ENCODE measurements around the gene TNK2.
"Not testable (repeated sequence)": the region's sequence is repeated elsewhere in the genome, so short reads cannot be mapped to it uniquely, and the experiment has no call there.

Gene TNK2

DNA sequence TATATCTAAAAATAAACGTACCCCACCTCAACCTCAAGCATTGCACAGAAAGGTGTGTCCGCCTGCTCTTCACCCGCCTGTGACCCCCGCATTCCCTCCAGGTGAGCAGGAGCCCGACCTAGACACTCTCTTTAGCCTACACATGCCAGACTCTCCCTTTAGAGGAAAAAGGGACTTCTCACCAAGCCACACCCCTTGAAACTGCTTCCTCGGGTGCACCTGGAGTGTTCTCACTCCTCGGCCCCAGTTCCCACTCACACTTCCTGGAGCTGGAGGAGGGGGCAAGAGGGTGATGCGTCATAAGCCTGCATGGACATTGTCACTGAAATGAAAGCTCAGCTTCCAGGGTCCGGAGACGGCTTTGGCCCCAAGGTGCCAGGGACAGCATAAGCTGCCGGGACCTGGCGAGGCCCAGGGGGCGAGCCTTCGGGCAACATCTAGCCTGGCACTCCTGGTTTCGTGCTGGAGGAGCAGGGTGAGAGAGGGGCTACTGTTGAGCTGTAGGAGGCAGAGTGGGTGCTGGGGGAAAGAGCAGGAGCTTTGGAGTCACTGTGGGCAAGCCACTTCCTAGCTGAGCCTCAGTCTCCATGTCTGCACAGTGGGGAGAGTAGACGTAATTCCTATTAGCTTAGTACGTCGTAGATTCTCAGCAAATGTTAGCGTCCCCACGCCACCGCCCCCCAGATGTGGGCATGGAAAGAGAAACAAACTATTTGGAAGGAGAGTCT, 86.8 kb downstream of the TNK2 start:
- DNase-seq (ENCODE audit: low read depth), result no peak

DNA sequence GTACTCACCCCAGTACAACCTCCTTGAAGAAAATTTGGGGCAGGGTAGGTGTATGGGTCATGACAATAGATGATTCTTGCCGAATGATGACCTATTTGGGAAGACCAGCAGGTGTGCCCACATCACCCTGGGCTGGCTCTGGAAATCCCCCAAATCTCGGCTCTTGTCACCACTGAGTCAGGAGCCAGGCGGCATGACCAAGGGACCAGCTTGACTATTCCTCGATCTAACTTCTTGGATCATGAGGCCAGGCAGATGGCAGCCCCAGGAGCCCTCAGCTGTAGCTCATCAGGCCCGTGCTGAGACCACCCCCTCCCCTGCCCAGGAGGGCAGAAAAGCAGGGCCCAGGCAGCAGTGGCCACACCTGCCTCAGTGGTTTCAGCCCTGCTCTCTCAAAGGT, 87.5 kb downstream of the TNK2 start:
- DNase-seq (ENCODE audit: low read depth), result no peak

DNA sequence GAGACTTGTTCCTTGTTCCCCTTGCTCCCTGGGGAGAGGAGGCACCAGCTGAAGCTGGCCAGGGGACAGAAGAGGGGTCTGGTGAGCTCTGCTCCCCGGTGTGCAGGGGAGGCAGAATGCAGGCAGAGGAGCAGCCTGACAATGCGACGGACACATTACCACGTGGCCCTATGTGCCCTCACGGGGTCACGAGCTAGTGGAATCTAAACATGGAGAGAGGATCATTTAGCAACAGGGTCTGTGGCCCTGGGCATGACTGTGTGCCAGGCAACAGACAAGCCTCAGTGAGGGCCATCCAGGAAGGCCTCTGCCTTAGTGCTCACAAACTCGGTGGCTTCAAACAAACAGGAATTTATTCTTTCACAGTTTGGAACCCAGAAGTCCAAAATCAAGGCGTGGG, 88.2 kb downstream of the TNK2 start:
- no peak for DNase-seq (ENCODE audit: low read depth)

DNA sequence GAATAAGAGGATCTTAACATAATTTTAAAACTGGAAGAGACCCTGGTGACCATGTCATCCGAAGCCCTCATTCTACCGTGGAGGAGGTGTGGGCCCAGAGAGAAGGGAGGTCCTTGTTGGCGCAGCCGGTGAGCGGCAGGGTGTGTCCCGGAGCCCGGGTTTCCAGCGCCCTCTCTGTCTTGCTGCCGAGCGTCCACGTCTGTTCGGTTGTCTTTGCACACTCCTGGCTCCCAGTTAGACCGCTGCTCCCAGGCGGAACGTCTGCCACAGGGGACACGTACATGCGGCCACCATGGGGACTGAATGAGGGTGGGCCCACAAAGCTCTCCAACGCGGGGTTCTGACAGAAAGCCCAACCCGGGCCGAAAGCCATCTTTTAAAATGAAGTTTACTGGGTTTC, 90.0 kb downstream of the TNK2 start:
- no peak for DNase-seq (ENCODE audit: low read depth)

DNA sequence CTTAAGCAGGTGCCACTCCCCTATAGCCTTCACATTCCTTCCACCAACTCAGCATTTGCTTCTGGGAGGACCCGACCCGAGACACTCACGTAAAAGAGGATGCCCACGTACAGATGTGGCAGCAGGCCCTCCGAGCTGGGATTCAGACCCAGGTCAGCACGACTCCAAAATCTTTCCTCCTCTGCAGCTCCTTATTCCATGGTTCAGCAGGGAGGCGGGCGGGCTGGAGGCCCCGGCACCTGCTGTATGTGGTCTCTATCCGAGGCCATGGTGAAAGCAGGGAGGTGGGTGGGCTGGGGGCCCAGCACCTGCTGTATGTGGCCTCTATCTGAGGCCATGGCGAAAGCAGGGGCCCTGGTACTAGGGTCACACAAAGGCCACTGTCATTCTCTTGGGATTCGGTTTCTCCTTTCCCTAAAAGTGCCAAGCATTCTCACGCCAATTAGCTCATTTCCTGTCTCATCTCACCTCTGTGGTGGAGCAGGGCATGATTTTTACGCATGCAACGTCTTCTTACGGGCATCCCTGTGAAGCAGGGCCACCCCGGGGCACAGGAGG, 90.7 kb downstream of the TNK2 start:
- no peak for DNase-seq (ENCODE audit: low read depth)

DNA sequence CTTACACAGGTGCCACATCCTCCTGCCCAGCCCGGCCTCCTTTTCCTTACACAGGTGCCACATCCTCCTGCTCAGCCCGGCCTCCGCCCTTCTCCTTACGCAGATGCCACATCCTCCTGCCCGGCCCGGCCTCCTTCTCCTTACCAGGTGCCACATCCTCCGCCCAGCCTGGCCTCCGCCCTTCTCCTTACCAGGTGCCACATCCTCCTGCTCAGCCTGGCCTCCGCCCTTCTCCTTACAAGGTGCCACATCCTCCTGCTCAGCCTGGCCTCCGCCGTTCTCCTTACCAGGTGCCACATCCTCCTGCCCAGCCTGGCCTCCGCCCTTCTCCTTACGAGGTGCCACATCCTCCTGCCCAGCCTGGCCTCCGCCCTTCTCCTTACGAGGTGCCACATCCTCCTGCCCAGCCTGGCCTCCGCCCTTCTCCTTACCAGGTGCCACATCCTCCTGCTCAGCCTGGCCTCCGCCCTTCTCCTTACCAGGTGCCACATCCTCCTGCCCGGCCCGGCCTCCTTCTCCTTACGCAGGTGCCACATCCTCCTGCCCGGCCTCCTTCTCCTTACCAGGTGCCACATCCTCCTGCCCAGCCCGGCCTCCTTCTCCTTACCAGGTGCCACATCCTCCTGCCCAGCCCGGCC, 92.0 kb downstream of the TNK2 start:
- not testable (repeated sequence) for DNase-seq (ENCODE audit: low read depth)

DNA sequence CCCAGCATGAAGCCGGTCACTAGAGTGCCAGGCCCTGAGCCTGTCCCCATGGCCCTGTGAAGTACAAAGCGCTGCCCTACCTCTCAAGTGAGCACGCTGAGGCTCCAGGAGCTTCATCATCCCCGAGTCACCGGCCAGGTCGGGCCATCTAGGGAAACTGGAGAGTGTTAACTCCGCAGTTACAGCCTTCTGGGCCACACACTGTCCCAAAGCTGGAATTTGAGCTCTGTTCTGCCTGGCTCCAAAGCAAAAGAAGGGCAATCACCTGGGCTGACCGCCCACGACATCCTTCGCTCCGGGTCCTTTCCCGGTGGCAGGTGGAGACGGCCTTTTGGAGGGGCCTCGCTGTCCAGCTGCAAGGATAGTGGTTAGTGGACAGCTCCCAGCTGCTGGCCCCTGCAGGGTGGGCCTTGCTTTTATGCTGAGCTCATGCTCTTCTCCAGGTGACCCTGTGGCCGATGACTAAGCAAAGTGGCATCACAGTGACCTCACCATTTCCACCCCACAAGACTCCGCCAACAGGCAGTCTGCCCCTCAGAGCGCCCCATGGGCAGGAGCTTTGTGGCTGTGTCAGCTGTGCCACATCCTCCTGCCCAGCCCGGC, 93.1 kb downstream of the TNK2 start:
- no peak for DNase-seq (ENCODE audit: low read depth)

DNA sequence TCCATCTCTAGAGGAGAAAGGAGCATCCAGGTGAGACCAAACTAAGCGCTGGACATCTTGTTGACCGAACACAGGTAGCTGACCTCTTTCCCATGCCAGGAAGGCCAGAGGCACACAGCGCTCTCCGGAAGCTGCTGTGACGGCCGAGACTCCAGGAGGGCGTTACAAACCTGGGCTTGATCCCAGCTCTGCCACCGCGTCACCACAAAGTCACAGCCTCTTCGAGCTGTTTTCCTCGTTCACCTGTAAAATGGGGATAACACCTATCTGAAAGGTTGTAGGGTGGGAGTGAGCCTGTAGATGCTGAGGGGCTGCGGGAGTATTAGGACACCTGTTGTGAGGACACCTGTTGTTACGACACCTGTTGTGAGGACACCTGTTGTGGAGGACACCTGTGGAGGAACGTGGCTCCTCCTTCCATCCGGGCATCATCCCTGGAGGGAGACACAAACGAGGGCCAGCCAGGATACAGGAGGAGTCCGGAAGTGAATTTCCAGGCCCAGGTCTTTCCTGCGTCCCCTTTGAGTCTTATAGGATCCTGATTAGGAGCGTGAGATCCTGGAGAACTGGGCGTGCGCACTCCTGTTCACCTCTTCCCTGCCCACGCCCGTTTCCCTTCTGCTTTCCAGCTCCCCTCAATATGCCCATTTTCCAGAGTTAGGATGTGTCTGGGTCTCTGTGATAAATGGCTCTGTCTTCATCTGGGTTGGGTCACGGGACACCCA, 94.3 kb downstream of the TNK2 start:
- DNase-seq (ENCODE audit: low read depth), result no peak

Data from stimulated activated CD8-positive, alpha-beta memory T cell treated with anti-CD3 and anti-CD28 coated beads, Interleukin-12 subunit alpha, Interleukin-12 subunit beta, amount 100 ng/mL, for 1 hour (primary cell).